Activated CD4-positive, alpha-beta T cell treated with anti-CD3 and anti-CD28 coated beads, Interleukin-2, amount 10 ng/mL, durations not matched to agents 24 days and 14 days (primary cell): ENCODE measurements around the gene DEPDC5. TPM values are rescaled to one million over a fixed set of nuclear protein-coding genes. Genes with fewer than 3 reads are reported as not detected.

Experiments
- total RNA-seq: library from RNA; stranded (reverse); gene quantifications from 2 replicates; pipeline ENCODE4 v1.2.3, GENCODE V29; 2022

Gene DEPDC5
- total RNA-seq, 1 donor from 2014 or later = 37.9 TPM

Other genes starting within 250 kb of the DEPDC5 start
- 44.9 and 52.1 TPM in 2 replicates for gene PISD, start 91.8 kb upstream of the DEPDC5 start, total RNA-seq
- gene PRR14L, start 3.9 kb upstream of the DEPDC5 start, total RNA-seq = 61.0 and 63.6 TPM in 2 replicates
- 138 and 141 TPM in 2 replicates for gene YWHAH, start 190.5 kb downstream of the DEPDC5 start, total RNA-seq